Upper lobe of left lung (tissue), 4 donors: Measurements from ENCODE around the gene ARID5B.

Source experiments
- EP300 ChIP-seq, 4 donors: sonication (generic); formaldehyde crosslinking; IDR thresholded peaks; one replicate each; pipeline ENCODE4 v1.5.1; 2017; ENCODE audit warnings: antibody characterized with exemption in 4 of 4, control low read depth in 2 of 4
- TF ChIP-seq, protein P1 (sequence below), 6 experiments: fragments of 450-650 bp in 4 of 6; fragments of 200-600 bp in 2 of 6; sonication (generic) in 2 of 6; IDR thresholded peaks; one replicate each; pipeline ENCODE4 v1.5.1; 2016 to 2019; ENCODE audit warnings: antibody characterized with exemption in 6 of 6

DNA sequence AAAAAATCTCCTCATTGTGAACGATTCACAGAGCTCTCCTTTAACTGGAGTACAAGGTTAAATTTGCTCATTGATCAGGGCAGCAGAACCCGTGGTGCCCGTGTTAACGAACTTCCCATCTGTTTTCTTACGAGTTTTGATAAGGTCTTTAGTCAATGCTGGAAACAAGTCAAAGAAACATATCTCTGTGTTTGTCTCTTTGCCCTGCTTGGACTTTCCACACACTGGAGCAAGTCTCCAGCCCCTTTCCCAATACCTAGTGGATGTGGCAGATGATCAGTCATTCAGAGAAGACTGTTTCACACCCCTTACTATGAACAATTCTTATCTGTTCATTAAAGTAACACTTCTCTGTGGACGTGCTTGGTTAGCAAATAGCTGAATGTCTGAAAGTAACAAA lies 121.3 kb downstream of the ARID5B start:
- TF ChIP-seq, protein P1, sequence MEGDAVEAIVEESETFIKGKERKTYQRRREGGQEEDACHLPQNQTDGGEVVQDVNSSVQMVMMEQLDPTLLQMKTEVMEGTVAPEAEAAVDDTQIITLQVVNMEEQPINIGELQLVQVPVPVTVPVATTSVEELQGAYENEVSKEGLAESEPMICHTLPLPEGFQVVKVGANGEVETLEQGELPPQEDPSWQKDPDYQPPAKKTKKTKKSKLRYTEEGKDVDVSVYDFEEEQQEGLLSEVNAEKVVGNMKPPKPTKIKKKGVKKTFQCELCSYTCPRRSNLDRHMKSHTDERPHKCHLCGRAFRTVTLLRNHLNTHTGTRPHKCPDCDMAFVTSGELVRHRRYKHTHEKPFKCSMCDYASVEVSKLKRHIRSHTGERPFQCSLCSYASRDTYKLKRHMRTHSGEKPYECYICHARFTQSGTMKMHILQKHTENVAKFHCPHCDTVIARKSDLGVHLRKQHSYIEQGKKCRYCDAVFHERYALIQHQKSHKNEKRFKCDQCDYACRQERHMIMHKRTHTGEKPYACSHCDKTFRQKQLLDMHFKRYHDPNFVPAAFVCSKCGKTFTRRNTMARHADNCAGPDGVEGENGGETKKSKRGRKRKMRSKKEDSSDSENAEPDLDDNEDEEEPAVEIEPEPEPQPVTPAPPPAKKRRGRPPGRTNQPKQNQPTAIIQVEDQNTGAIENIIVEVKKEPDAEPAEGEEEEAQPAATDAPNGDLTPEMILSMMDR (IDR thresholded peaks at IDR 0.05) = no peak
- no peak for TF ChIP-seq EP300 (IDR thresholded peaks at IDR 0.05)
